ENCODE results near the gene TMEM120B.

DNA sequence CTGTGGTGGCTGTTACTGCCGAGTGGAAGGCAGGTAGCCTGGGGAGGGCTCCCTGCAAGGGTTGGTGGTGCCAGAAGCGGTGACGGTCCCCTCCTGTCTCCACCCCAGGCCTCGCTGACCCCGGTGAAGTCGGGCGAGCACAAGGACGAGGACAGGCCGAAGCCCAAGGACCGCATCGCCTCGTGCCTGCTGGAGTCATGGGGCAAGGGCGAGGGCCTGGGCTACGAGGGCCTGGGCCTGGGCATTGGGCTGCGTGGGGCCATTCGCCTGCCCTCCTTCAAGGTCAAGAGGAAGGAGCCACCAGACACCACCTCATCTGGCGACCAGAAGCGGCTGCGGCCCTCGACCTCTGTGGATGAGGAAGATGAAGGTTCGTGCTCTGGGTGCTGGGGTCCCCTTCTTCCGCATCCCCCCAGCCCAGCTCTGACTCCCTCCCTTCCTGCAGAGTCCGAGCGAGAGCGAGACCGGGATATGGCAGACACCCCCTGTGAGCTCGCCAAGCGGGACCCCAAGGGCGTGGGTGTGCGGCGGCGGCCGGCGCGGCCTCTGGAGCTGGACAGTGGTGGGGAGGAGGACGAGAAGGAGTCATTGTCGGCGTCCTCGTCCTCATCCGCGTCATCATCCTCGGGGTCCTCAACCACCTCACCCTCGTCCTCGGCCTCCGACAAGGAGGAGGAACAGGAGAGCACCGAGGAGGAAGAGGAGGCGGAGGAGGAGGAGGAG lies 104.5 kb downstream of the TMEM120B start:
- TF ChIP-seq CTCF (IDR thresholded peaks at IDR 0.05) (no peak), POLR2A (IDR thresholded peaks at IDR 0.05) (no peak), POLR2AphosphoS5 (IDR thresholded peaks at IDR 0.05; ENCODE audit: insufficient read depth in 1 of 2, low read depth in 1 of 2) (no peak)
